GM19099 (cell line): ENCODE measurements around the gene RNF40.

Source experiments
- POLR2A ChIP-seq: IDR thresholded peaks from 3 replicates; pipeline ENCODE4 v1.6.1; 2011; ENCODE audit warnings: low read depth; ENCODE audit not compliant: insufficient read length; ENCODE audit errors: extremely low read depth

The RNF40 gene

GRCh38 chr16:30766206-30766932 is 4.2 kb downstream of the RNF40 start:
- TF ChIP-seq POLR2A: no peak

GRCh38 chr16:30766933-30767284 is 4.8 kb downstream of the RNF40 start:
- no peak for TF ChIP-seq POLR2A

GRCh38 chr16:30767767-30768465 is 5.8 kb downstream of the RNF40 start:
- TF ChIP-seq POLR2A: no peak

GRCh38 chr16:30768583-30769181 is 6.6 kb downstream of the RNF40 start:
- no peak for TF ChIP-seq POLR2A

- TF ChIP-seq POLR2A: no peak
These were observed 7.4 kb downstream of the RNF40 start for GRCh38 chr16:30769379-30770089.

- no peak for TF ChIP-seq POLR2A
These were observed 9.6 kb downstream of the RNF40 start for GRCh38 chr16:30771726-30772125.

- TF ChIP-seq POLR2A: no peak
These were observed 11.7 kb downstream of the RNF40 start for GRCh38 chr16:30773826-30774225.

GRCh38 chr16:30774367-30775130 is 12.4 kb downstream of the RNF40 start:
- TF ChIP-seq POLR2A: no peak

- TF ChIP-seq POLR2A: no peak
These were observed 12.9 kb downstream of the RNF40 start for GRCh38 chr16:30775131-30775391.

- TF ChIP-seq POLR2A: peak; percentile 63
These were observed 13.5 kb downstream of the RNF40 start for GRCh38 chr16:30775392-30776188.

GRCh38 chr16:30777591-30778297 is 15.6 kb downstream of the RNF40 start:
- TF ChIP-seq POLR2A: no peak

GRCh38 chr16:30778549-30779244 is 16.6 kb downstream of the RNF40 start:
- TF ChIP-seq POLR2A: no peak

GRCh38 chr16:30779596-30779995 is 17.5 kb downstream of the RNF40 start:
- TF ChIP-seq POLR2A: no peak

GRCh38 chr16:30780021-30780420 is 17.9 kb downstream of the RNF40 start:
- TF ChIP-seq POLR2A: no peak

GRCh38 chr16:30780549-30780948 is 18.4 kb downstream of the RNF40 start:
- TF ChIP-seq POLR2A: no peak
